ENCODE results near the gene TAS2R38. TPM values are rescaled to one million over a fixed set of nuclear protein-coding genes. Genes with fewer than 3 reads are reported as not detected.

TAS2R38 gene
- total RNA-seq, 1 experiment from 2014 or later, result not detected

DNA sequence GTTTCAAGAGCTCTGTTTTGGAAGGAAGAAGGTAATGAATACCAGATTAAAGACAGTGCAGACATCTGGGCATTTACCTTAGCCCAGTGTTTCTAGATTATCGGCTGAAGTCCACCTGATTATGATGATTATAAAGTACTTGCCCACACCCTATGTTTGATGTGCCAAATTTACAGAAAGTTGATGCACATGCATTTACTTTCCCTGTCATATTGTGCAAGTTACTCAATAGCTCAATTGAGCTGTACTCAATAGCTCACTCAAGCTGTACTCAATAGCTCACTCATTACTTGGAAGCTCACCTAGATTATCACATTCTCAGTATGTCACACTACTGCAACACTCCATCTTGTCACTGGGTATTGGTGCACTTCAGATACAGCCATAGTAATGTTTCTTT, 35.6 kb upstream of the TAS2R38 start:
- Histone ChIP-seq H3K27ac (ENCODE audit: insufficient read length, low read depth, low read length) (no peak overlapping the region), H2AFZ (ENCODE audit: low read length) (no peak overlapping the region), H4K5ac (ENCODE audit: insufficient read length, low read depth, low read length) (no peak overlapping the region), H3K14ac (ENCODE audit: insufficient read depth, low read length) (no peak overlapping the region), H4K91ac (ENCODE audit: insufficient read length, low read depth, low read length) (no peak overlapping the region), H3K56ac (ENCODE audit: insufficient read length, low read depth, low read length) (no peak overlapping the region), H3K23ac (ENCODE audit: insufficient read length, low read depth, low read length) (no peak overlapping the region), H3K9me3 (ENCODE audit: control insufficient read depth, low read depth, low read length) (no peaks in the 10 kb centered on the region), H3K79me2 (ENCODE audit: insufficient read depth, low read length) (no peaks in the 10 kb centered on the region), H3K79me1 (ENCODE audit: insufficient read depth, low read depth, low read length, poor library complexity, severe bottlenecking) (no peaks in the 10 kb centered on the region), H3K4ac (ENCODE audit: low read depth, low read length) (no peak overlapping the region), H3K18ac (ENCODE audit: insufficient read length, low read depth, low read length) (no peak overlapping the region), H3K27me3 (ENCODE audit: insufficient read depth, low read length) (no peaks in the 10 kb centered on the region), H2BK20ac (ENCODE audit: low read depth, low read length, poor library complexity, severe bottlenecking) (no peak overlapping the region), H2BK12ac (ENCODE audit: insufficient read length, low read depth, low read length) (no peak overlapping the region), H3K4me1 (ENCODE audit: insufficient read depth, low read length) (no peaks in the 10 kb centered on the region), H2BK5ac (ENCODE audit: insufficient read length, low read length) (no peak overlapping the region), H4K8ac (replicated peaks; ENCODE audit: insufficient read length, low read depth, low read length) (no peak overlapping the region), H4K20me1 (ENCODE audit: control insufficient read depth, insufficient read depth, insufficient read length) (no peaks in the 10 kb centered on the region), H3K9ac (ENCODE audit: extremely low read depth, insufficient read length, low read length) (no peak overlapping the region), H3T11ph (ENCODE audit: low read length) (no peak overlapping the region), H2BK120ac (ENCODE audit: low read depth, low read length, poor library complexity, severe bottlenecking) (no peak overlapping the region), H3K23me2 (ENCODE audit: insufficient read length, low read depth, low read length, poor library complexity, severe bottlenecking) (no peaks in the 10 kb centered on the region), H2BK15ac (ENCODE audit: low read depth, low read length) (no peak overlapping the region), H3K4me2 (ENCODE audit: insufficient read depth, insufficient read length, low read length) (no peak overlapping the region), H2AK5ac (ENCODE audit: insufficient read length, low read length) (no peak overlapping the region)
- Mint-ChIP-seq H3K4me1 (peaks cover 0 to 3% of the 10 kb centered on the region in 2 experiments; a peak in 2 of 4 replicates), H3K9me3 (no peaks in the 10 kb centered on the region), H3K4me3 (no peak overlapping the region), H3K36me3 (ENCODE audit: insufficient read depth in 1 of 3, low read depth in 3 of 3) (no peaks in the 10 kb centered on the region), H3K27me3 (ENCODE audit: low read depth) (no peaks in the 10 kb centered on the region), H3K27ac (no peak overlapping the region)
- TF ChIP-seq, protein P1, sequence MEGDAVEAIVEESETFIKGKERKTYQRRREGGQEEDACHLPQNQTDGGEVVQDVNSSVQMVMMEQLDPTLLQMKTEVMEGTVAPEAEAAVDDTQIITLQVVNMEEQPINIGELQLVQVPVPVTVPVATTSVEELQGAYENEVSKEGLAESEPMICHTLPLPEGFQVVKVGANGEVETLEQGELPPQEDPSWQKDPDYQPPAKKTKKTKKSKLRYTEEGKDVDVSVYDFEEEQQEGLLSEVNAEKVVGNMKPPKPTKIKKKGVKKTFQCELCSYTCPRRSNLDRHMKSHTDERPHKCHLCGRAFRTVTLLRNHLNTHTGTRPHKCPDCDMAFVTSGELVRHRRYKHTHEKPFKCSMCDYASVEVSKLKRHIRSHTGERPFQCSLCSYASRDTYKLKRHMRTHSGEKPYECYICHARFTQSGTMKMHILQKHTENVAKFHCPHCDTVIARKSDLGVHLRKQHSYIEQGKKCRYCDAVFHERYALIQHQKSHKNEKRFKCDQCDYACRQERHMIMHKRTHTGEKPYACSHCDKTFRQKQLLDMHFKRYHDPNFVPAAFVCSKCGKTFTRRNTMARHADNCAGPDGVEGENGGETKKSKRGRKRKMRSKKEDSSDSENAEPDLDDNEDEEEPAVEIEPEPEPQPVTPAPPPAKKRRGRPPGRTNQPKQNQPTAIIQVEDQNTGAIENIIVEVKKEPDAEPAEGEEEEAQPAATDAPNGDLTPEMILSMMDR (conservative IDR thresholded peaks at IDR 0.05), result no peak
- WGBS (ENCODE audit: extremely low coverage, insufficient read length, low lambda C conversion rate), result no CpG with 5 or more reads among the region's 1 CpG
- DNase-seq, result no peak

Measured in H9 (cell line).